NB4 (cell line): ENCODE results near the gene DHDH.

Experiments used
- MYC ChIP-seq: IDR thresholded peaks from 2 replicates; pipeline ENCODE4 v1.6.1; 2011; ENCODE audit warnings: low read depth, low read length
- POLR2A ChIP-seq: IDR thresholded peaks from 2 replicates; pipeline ENCODE4 v1.6.1; 2011; ENCODE audit warnings: mild to moderate bottlenecking; ENCODE audit not compliant: insufficient read length; ENCODE audit errors: extremely low read depth
- TF ChIP-seq, protein P1 (sequence below): IDR thresholded peaks from one replicate; pipeline ENCODE4 v1.5.1; 2012; ENCODE audit warnings: low read depth, low read length
- TF ChIP-seq, protein P2 (sequence below): IDR thresholded peaks from 2 replicates; pipeline ENCODE4 v1.6.1; 2011; ENCODE audit warnings: low read depth, low read length

DNA sequence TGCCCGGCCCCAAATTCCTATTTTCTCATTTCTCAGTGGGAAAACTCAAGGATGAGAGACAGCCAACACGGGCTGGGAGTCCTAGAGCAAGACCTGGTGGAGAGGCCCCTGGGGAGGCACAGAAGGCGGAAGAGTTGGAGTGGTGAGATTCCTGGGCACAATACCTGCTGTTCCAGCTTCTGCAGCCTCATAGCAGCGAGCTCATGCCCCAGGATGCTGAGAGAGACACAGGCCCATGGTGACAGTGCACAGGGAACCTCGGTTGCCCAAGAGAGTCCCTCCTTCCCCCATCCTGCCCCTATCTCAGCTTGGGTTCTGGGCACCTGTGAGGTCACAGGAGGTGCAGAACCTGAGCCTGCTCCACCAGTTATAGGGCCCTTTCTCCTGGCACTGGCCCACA is 36.3 kb upstream of the DHDH start:
- TF ChIP-seq, protein P1, sequence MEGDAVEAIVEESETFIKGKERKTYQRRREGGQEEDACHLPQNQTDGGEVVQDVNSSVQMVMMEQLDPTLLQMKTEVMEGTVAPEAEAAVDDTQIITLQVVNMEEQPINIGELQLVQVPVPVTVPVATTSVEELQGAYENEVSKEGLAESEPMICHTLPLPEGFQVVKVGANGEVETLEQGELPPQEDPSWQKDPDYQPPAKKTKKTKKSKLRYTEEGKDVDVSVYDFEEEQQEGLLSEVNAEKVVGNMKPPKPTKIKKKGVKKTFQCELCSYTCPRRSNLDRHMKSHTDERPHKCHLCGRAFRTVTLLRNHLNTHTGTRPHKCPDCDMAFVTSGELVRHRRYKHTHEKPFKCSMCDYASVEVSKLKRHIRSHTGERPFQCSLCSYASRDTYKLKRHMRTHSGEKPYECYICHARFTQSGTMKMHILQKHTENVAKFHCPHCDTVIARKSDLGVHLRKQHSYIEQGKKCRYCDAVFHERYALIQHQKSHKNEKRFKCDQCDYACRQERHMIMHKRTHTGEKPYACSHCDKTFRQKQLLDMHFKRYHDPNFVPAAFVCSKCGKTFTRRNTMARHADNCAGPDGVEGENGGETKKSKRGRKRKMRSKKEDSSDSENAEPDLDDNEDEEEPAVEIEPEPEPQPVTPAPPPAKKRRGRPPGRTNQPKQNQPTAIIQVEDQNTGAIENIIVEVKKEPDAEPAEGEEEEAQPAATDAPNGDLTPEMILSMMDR = no peak
- TF ChIP-seq MYC = no peak
- TF ChIP-seq, protein P2, sequence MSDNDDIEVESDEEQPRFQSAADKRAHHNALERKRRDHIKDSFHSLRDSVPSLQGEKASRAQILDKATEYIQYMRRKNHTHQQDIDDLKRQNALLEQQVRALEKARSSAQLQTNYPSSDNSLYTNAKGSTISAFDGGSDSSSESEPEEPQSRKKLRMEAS = no peak
- TF ChIP-seq POLR2A = no peak
